ENCODE results near the gene NME4. TPM values are rescaled to one million over a fixed set of nuclear protein-coding genes. Genes with fewer than 3 reads are reported as not detected.
"Not testable (repeated sequence)": the region's sequence is repeated elsewhere in the genome, so short reads cannot be mapped to it uniquely, and the experiment has no call there.

NME4 gene
- total RNA-seq, 4 donors from 2014 or later: 15.4 to 29.8 (median 19.5) TPM

DNA sequence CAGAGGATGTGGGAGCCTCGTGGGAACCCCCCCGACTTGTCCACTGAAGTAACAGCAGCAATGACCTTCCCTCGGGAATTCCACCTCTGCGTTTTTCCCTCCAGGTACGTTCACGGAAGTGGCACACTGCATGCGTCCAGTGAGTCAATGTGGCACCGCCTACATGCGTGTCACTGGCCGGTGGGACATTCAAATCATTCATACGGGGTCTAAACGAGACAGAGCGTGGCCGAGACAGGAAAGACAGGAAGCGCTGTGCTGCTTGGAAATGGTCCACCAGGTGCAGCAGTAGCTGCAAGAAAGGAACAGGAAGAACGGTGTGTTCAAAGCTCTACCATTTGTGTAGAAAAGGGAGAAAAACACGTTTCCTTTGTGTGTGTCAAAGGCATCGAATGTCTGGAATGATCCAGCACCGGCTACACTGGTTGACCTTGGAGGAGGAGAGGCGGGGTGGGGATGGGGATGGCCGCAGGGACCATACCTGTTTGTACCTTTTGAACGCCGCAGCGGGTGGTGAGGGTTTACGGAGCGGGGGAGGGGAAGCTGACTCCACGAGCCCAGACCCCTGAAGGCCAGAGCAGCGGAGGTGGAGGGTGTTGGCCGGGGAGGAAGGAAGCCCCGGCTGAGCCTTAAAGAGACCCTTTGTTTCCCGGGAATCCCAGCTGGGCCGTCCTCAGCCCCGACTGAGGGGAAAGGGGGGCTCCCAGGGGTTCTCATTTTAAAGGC lies 13.5 kb upstream of the NME4 start:
- intact Hi-C loops (cut with DNase I; ENCODE audit: low total_unique reads): no loop called here
- no peak overlapping the region for H3K4me3 ChIP-seq (ENCODE audit: low read depth, poor library complexity, severe bottlenecking)
- WGBS, 2 donors: 41 to 44% methylated on average over 33 of the region's 33 CpGs
- no peak for TF ChIP-seq POLR2A (IDR thresholded peaks at IDR 0.05)
- TF ChIP-seq, protein P1, sequence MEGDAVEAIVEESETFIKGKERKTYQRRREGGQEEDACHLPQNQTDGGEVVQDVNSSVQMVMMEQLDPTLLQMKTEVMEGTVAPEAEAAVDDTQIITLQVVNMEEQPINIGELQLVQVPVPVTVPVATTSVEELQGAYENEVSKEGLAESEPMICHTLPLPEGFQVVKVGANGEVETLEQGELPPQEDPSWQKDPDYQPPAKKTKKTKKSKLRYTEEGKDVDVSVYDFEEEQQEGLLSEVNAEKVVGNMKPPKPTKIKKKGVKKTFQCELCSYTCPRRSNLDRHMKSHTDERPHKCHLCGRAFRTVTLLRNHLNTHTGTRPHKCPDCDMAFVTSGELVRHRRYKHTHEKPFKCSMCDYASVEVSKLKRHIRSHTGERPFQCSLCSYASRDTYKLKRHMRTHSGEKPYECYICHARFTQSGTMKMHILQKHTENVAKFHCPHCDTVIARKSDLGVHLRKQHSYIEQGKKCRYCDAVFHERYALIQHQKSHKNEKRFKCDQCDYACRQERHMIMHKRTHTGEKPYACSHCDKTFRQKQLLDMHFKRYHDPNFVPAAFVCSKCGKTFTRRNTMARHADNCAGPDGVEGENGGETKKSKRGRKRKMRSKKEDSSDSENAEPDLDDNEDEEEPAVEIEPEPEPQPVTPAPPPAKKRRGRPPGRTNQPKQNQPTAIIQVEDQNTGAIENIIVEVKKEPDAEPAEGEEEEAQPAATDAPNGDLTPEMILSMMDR (IDR thresholded peaks at IDR 0.05): no peak
- DNase-seq (ENCODE audit: low spot score in 2 of 2): no peak

DNA sequence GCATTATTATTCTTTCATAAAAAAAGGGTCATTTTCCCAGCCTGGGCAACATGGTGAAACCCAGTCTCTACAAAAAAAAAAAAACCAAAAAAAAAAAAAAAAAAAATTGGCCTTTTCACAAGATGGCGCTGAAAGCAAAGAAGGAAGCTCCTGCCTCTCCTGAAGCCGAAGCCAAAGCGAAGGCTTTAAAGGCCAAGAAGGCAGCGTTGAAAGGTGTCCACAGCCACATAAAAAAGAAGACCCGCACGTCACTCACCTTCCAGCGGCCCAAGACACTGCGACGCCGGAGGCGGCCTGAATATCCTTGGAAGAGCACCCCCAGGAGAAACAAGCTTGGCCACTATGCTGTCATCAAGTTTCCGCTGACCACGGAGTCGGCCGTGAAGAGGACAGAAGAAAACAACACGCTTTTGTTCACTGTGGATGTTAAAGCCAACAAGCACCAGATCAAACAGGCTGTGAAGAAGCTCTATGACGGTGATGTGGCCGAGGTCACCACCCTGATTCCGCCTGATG lies 10.3 kb upstream of the NME4 start:
- intact Hi-C loops (cut with DNase I; ENCODE audit: low total_unique reads): no loop called here
- H3K4me3 ChIP-seq (ENCODE audit: low read depth, poor library complexity, severe bottlenecking): no peak overlapping the region
- no peak for DNase-seq (ENCODE audit: low spot score in 2 of 2)
- WGBS, 2 donors: 73 to 83% methylated on average over 19 of the region's 19 CpGs
- no peak for TF ChIP-seq POLR2A (IDR thresholded peaks at IDR 0.05)
- TF ChIP-seq, protein P1 (IDR thresholded peaks at IDR 0.05): no peak

DNA sequence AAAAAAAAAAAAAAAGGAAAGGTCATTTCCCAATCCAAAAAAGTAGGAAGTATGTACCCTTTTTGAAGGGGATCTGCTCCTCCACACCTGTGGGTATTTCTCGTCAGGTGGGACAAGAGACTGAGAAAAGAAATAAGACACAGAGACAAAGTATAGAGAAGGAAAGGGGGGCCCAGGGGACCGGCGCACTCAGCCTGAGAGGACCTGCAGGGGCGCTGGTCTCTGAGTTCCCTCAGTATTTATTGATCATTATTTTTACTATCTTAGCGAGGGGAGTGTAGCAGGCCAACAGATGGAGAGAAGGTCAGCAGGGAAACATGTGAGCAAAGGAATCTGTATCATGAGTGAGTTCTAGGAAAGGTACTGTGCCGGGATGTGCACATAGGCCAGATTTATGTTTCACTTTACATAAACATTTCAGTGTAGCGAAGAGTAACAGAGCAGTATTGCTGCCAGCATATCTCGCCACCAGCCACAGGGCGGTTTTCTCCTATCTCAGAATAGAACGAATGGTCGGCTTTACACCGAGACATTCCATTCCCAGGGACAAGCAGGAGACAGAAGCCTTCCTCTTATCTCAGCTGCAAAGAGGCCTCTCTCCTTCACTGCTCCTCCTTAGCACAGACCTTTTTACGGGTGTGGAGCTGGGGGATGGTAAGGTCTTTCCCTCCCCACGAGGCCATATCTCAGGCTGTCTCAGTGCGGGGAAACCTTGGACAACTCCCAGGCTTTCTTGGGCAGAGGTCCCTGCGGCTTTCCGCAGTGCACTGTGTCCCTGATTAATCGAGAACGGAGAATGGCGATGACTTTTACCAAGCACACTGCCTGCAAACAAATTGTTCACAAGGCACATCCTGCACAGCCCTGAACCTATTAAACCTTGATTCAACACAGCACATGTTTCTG lies 9.0 kb upstream of the NME4 start:
- DNase-seq (ENCODE audit: low spot score in 2 of 2); intact Hi-C loops (cut with DNase I; ENCODE audit: low total_unique reads); H3K4me3 ChIP-seq (ENCODE audit: low read depth, poor library complexity, severe bottlenecking): not testable (repeated sequence)
- WGBS, 2 donors: 61 to 67% methylated on average over 20 of the region's 20 CpGs

DNA sequence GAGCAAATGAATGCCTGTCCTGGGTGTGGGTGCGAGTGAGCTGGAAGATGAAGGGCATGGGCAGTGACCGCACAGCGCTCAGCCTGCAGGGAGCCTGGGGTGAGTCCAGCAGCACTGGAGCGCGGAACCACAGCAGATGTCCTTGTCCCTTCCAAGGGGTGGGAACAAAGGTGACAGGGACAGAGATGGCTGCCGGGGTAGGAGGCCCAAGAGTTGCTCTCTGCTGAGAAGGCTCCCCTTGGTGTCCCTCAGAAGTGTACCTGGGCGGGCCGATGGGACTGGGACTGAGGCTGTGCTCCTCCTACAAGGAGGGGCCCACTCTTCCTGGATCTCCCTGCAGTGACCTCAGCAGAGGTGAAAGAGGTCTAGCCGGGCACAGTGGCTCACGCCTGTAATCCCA lies 7.6 kb upstream of the NME4 start:
- 89 to 98% methylated on average over 10 of the region's 10 CpGs for WGBS, 2 donors
- intact Hi-C loops (cut with DNase I; ENCODE audit: low total_unique reads): no loop called here
- no peak overlapping the region for H3K4me3 ChIP-seq (ENCODE audit: low read depth, poor library complexity, severe bottlenecking)
- no peak for DNase-seq (ENCODE audit: low spot score in 2 of 2)
- TF ChIP-seq, protein P1 (IDR thresholded peaks at IDR 0.05): no peak
- TF ChIP-seq POLR2A (IDR thresholded peaks at IDR 0.05): no peak

DNA sequence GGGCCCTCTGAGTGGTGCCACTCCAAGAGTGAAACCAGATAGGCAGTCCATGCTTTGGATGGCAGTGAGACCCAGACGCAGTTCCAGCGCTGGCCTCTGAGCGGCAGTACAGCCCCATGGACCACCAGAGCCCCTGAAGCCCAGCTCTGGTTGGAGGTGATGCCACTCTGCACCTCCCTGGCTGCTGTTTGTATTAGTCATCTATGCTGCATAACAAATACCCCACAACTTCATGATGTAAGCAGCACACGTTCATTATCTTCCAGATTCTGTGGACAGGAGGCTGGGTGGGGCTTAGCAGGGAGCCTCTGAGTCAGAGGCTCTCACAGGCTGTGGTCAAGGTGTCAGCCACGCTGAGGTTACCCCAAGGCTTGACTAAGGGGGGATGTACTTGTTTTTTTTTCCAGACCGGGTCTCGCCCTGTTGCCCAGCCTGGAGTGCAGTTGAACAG lies 5.1 kb upstream of the NME4 start:
- no peak for TF ChIP-seq POLR2A (IDR thresholded peaks at IDR 0.05)
- TF ChIP-seq, protein P1 (IDR thresholded peaks at IDR 0.05): no peak
- DNase-seq (ENCODE audit: low spot score in 2 of 2): peak in 1 of 2 donors; percentile 90
- 74 to 75% methylated on average over 7 of the region's 7 CpGs for WGBS, 2 donors
- intact Hi-C loops (cut with DNase I; ENCODE audit: low total_unique reads): no loop called here
- no peak overlapping the region for H3K4me3 ChIP-seq (ENCODE audit: low read depth, poor library complexity, severe bottlenecking)

DNA sequence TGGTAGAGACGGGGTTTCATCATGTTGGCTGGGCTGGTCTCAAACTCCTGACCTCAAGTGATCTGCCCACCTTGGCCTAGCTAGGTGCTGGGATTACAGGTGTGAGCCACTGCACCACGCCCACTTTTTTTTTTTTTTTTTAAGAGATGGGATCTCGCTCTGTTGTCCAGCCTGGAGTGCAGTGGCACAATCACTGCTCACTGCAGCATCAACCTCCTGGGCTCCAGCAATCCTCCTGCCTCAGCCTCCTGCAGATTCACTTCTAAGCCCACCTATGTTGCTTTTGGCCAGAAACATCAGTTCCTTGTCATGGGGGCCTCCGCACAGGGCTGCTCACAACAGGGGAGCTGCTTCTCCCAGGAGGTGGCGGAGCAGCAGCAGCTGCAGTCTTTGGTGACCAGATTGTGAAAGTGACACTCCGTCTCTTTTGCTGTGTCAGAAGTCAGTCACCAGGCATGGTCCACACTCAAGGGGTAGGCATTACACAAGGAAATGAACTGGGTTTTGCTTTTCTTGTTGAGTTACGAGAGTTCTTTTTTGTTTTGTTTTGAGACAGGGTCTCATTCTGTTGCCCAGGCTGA lies 4.5 kb upstream of the NME4 start:
- no peak overlapping the region for H3K4me3 ChIP-seq (ENCODE audit: low read depth, poor library complexity, severe bottlenecking)
- no peak for DNase-seq (ENCODE audit: low spot score in 2 of 2)
- WGBS, 2 donors: 85 to 94% methylated on average over 7 of the region's 7 CpGs
- intact Hi-C loops (cut with DNase I; ENCODE audit: low total_unique reads): no loop called here
- no peak for TF ChIP-seq POLR2A (IDR thresholded peaks at IDR 0.05)
- TF ChIP-seq, protein P1 (IDR thresholded peaks at IDR 0.05): no peak

All from lower leg skin (tissue), 4 donors.